Body of pancreas (tissue), 4 donors: ENCODE measurements around the gene KNCN.

ENCODE experiments used
- CTCF ChIP-seq, 7 experiments: fragments of 450-650 bp in 4 of 7; fragments of 200-600 bp in 3 of 7; sonication (generic) in 3 of 7; IDR thresholded peaks; one replicate each; pipeline ENCODE4 v1.5.1; 2016 to 2019; ENCODE audit warnings: antibody characterized with exemption in 7 of 7
- POLR2A ChIP-seq, 3 donors: fragments of 450-650 bp; IDR thresholded peaks; one replicate each; pipeline ENCODE4 v1.6.1; 2016; ENCODE audit warnings: antibody characterized with exemption in 3 of 3, mild to moderate bottlenecking in 2 of 3

- TF ChIP-seq POLR2A (IDR thresholded peaks at IDR 0.05), result no peak
- peak; percentile 88 to 95 (median 93) for TF ChIP-seq CTCF (IDR thresholded peaks at IDR 0.05)
Observed at GRCh38 chr1:46527474-46528296, 23.8 kb downstream of the KNCN start.
